Lower lobe of right lung (tissue), 2 donors: Measurements from ENCODE around the gene WFDC5. TPM values are rescaled to one million over a fixed set of nuclear protein-coding genes. Genes with fewer than 3 reads are reported as not detected.
"Not testable (repeated sequence)": the region's sequence is repeated elsewhere in the genome, so short reads cannot be mapped to it uniquely, and the experiment has no call there.

Experiments
- ATAC-seq, 2 donors: fragments of 200-7000 bp; cut with Tn5 transposase; one replicate each; pipeline ENCODE4 v1.9.1; 2020 to 2022; ENCODE audit warnings: mild to moderate bottlenecking in 2 of 2, moderate library complexity in 2 of 2
- DNase-seq: peaks from one replicate; pipeline ENCODE4 v3.0.0-alpha.2; 2020
- H3K27ac ChIP-seq: fragments of 200-600 bp; one replicate; pipeline ENCODE4 v1.8.0; 2022
- H3K27me3 ChIP-seq: fragments of 200-600 bp; one replicate; pipeline ENCODE4 v1.8.0; 2022; ENCODE audit warnings: low read depth
- H3K36me3 ChIP-seq: fragments of 200-600 bp; one replicate; pipeline ENCODE4 v1.8.0; 2022; ENCODE audit warnings: mild to moderate bottlenecking
- H3K4me1 ChIP-seq: fragments of 200-600 bp; one replicate; pipeline ENCODE4 v1.8.0; 2022
- H3K4me3 ChIP-seq: fragments of 200-600 bp; one replicate; pipeline ENCODE4 v1.8.0; 2022; ENCODE audit warnings: mild to moderate bottlenecking
- H3K9me3 ChIP-seq: fragments of 200-600 bp; one replicate; pipeline ENCODE4 v1.8.0; 2022
- intact Hi-C: fragments of 100-400 bp; cut with DNase I; formaldehyde crosslinking; loops from one replicate; pipeline ENCODE4 v1.11.0; 2022
- long read RNA-seq: library from polyadenylated mRNA; unstranded; transcript quantifications from one replicate; pipeline ENCODE4 v2.0.0, GENCODE V29; 2021
- total RNA-seq: library from RNA; stranded (reverse); fragmentation: NEBNext Ultra II Directional; extraction: Animal tissue kit (Norgen Biotek cat#: 25700); gene quantifications from one replicate; pipeline ENCODE4 v1.2.1, GENCODE V29; 2021
- TF ChIP-seq, protein P1 (sequence below): fragments of 200-600 bp; IDR thresholded peaks from one replicate; pipeline ENCODE4 v1.8.0; 2022; ENCODE audit warnings: antibody characterized with exemption, mild to moderate bottlenecking
- donor health status: DM: no; HTN: yes; CAD: no; lungs with severe emphysema.

Gene WFDC5, protein sequence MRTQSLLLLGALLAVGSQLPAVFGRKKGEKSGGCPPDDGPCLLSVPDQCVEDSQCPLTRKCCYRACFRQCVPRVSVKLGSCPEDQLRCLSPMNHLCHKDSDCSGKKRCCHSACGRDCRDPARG
- 1.6 TPM for total RNA-seq
- long read RNA-seq, result 0 reads

DNA sequence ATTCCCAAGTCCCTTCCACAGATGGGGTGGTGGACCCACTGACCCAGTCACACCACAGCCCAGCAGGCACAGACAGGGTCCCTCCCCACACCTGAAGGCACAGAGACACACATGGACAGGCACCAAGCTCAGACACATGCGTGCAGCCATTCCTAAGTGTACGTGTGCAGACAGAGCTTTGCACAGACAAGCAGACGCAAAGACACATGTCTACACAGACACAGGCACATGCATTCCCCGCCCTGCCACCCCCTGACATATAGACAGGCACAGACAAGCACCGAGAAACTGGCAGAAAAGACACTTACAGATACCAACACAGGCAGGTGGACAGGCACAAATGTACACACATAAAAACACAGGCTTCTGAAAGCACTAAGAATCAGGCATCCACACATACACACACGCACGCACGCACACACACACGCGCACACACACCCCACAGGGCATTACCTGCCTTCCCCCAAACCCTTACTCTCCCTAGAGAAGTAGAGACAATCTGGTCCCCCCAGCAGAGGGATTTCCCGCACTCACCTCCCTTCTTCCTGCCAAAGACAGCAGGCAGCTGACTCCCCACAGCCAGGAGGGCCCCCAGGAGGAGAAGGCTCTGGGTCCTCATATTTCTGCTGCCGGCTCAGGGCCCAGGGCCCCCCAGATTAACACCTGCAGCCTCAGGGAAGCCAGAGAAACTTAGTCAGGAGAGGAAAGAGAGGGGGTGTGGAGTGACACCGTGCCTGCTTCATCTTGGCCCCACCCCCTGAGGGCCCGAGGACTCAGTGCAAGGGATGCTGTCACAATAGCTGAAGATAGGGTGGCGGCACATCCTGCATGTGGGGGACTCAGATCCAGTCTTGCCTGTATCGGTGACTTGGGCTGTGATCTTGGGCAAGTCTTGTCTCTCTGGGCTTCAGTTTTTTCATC is at the start of gene WFDC5:
Gene WFDC5 (minus strand): TSS at position 710 of the 921 bp plus-strand sequence. CDS start 91 bp downstream, at position 619.
- DNase-seq, result no peak
- H3K9me3 ChIP-seq, result no peaks in the 10 kb centered on the region
- TF ChIP-seq, protein P1, sequence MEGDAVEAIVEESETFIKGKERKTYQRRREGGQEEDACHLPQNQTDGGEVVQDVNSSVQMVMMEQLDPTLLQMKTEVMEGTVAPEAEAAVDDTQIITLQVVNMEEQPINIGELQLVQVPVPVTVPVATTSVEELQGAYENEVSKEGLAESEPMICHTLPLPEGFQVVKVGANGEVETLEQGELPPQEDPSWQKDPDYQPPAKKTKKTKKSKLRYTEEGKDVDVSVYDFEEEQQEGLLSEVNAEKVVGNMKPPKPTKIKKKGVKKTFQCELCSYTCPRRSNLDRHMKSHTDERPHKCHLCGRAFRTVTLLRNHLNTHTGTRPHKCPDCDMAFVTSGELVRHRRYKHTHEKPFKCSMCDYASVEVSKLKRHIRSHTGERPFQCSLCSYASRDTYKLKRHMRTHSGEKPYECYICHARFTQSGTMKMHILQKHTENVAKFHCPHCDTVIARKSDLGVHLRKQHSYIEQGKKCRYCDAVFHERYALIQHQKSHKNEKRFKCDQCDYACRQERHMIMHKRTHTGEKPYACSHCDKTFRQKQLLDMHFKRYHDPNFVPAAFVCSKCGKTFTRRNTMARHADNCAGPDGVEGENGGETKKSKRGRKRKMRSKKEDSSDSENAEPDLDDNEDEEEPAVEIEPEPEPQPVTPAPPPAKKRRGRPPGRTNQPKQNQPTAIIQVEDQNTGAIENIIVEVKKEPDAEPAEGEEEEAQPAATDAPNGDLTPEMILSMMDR, result no peak

DNA sequence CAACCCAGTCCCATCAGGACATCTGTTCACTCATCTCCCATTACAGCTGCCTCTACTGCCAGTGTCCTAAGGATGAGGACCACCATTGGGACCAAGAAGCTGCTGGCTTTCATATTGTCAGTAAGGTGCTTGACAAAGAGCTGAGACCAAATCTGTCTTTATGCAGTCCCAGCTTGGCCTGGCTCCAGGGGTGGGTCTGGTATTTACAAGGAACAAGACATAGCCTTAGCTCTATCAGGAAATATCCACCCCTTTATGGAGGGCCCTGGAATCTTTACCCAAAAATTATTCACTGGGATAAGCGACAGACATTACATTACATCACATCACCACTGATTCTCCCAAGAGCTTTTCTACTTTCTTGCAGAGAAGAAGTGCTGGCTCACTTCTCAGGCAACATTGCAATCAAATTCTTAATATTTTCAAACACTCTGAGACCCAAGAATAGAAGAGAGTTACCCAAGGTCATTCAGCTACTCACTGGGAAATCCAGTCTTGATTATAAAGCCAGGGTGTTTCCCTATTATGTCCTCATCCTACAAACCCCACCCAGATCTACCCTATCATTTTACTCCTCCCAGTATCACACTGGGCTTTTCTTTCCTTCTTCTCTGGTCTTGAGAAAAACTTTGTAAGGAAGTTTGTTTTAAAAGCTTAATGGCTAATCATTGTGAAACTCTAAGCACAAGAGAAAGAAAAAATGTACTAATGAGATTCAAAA is 48.3 kb upstream of the WFDC5 start:
- DNase-seq (no peak), ATAC-seq (no peak)
- no peaks in the 10 kb centered on the region for H3K4me1 ChIP-seq
- intact Hi-C loops, result no loop called here
- no peak overlapping the region for H3K4me3 ChIP-seq
- no peaks in the 10 kb centered on the region for H3K36me3 ChIP-seq
- TF ChIP-seq, protein P1, result no peak
- peaks cover 19% of the 10 kb centered on the region for H3K9me3 ChIP-seq
- H3K27me3 ChIP-seq, result no peaks in the 10 kb centered on the region
- no peak overlapping the region for H3K27ac ChIP-seq

More for the DNA sequence above, at the start of gene WFDC5:
- H3K4me3 ChIP-seq, result no peak within 1 kb of the TSS
- intact Hi-C loops, result no loop called here
- no peaks in the 10 kb centered on the region for H3K27me3 ChIP-seq
- H3K36me3 ChIP-seq, result no peaks in the 10 kb centered on the region
- no peaks in the 10 kb centered on the region for H3K4me1 ChIP-seq
- no peak for ATAC-seq
- no peak within 1 kb of the TSS for H3K27ac ChIP-seq

DNA sequence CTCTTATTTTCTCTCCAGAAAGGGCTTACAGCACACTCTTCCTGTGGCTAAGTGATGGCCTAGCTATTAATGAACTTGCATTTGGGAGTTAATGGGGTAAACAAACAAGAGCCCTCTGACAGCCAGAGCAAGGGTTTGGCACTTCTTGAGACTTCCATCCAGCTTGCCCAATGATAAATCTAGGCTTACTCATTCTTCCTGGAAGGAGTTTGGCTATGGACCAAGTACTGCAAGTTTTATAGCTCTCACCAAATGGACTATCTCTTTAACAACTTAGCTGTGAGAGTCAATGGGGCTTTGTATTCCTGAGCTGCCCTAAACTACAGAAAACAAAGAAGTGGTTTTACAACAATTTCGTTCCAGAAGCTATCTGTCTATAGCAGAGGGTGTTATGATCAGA is 43.0 kb upstream of the WFDC5 start:
- TF ChIP-seq, protein P1, result no peak
- Histone ChIP-seq H3K4me1 (no peaks in the 10 kb centered on the region), H3K4me3 (no peak overlapping the region), H3K9me3 (peaks cover 19% of the 10 kb centered on the region), H3K27me3 (no peaks in the 10 kb centered on the region), H3K27ac (no peak overlapping the region), H3K36me3 (no peaks in the 10 kb centered on the region)
- intact Hi-C loops, result no loop called here
- DNase-seq (no peak), ATAC-seq (peak in 1 of 2 donors; percentile 11)

DNA sequence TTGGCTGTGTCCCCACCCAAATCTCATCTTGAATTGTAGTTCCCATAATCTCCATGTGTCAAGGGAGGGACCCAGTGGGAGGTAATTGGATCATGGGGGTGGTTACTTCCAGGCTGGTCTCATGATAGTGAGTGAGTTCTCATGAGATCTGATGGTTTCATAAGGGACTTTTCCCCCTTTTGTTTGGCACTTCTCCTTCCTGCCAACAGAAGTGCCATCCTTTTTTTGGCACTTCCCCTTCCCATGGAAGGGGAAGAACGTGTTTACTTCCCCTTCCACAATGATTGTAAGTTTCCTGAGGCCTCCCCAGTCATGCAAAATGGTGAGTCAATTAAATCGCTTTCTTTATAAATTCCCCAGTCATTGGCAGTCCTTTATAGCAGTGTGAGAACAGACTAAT is 41.7 kb upstream of the WFDC5 start:
- H3K4me1 ChIP-seq, result no peaks in the 10 kb centered on the region
- H3K27me3 ChIP-seq, result no peaks in the 10 kb centered on the region
- H3K9me3 ChIP-seq, result peaks cover 19% of the 10 kb centered on the region
- DNase-seq (no peak), ATAC-seq (no peak)
- H3K36me3 ChIP-seq, result no peaks in the 10 kb centered on the region
- no peak overlapping the region for H3K4me3 ChIP-seq
- TF ChIP-seq, protein P1, result no peak
- H3K27ac ChIP-seq, result no peak overlapping the region
- intact Hi-C loops, result no loop called here

DNA sequence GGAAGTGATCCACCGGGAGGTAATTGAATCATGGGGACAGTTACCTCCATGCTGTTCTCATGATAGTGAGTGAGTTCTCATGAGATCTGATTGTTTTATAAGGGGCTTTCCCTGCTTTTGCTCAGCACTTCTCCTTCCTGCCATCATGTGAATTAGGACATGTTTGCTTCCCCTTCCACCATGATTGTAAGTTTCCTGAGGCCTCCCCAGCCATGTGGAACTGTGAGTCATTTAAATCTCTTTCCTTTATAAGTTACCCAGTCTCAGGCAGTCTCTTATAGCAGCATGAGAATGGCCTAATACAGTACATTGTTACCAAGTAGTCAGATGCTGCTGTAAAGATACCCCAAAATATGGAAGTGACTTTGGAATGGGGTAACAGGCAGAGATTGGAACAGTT is 39.8 kb upstream of the WFDC5 start:
- H3K27ac ChIP-seq, H3K4me1 ChIP-seq, DNase-seq, intact Hi-C loops, ATAC-seq, H3K27me3 ChIP-seq, H3K36me3 ChIP-seq, H3K4me3 ChIP-seq: not testable (repeated sequence)
- peaks cover 14% of the 10 kb centered on the region for H3K9me3 ChIP-seq
